K562 (cell line): ENCODE measurements around the gene ZNF124. TPM values are rescaled to one million over a fixed set of nuclear protein-coding genes. Genes with fewer than 3 reads are reported as not detected.

Source experiments
- E2F4 ChIP-seq: sonication (generic); formaldehyde crosslinking; IDR thresholded peaks from 2 replicates; pipeline ENCODE4 v1.8.0; 2022; ENCODE audit warnings: mild to moderate bottlenecking, low read depth, missing genetic modification reagents
- GTF2E2 ChIP-seq: fragments of 200-800 bp; sonication (Bioruptor generic); IDR thresholded peaks from 2 replicates; pipeline ENCODE4 v1.6.1; 2016; ENCODE audit warnings: missing genetic modification characterization, missing compliant biosample characterization
- HDAC1 ChIP-seq, 2 experiments: fragments of 450-650 bp; IDR thresholded peaks; 2 replicates each; pipeline ENCODE4 v1.6.1; 2016 to 2017; ENCODE audit warnings: inconsistent platforms in 1 of 2, mild to moderate bottlenecking in 1 of 2, moderate library complexity in 1 of 2
- HDGF ChIP-seq: fragments of 450-650 bp; IDR thresholded peaks from 2 replicates; pipeline ENCODE4 v1.6.1; 2016
- MAFG ChIP-seq: fragments of 450-650 bp; conservative IDR thresholded peaks from 2 replicates; pipeline ENCODE4 v1.6.1; 2016; ENCODE audit warnings: missing genetic modification characterization, missing compliant biosample characterization
- MECOM ChIP-seq: fragments of 250-450 bp; sonication (Bioruptor Pico); IDR thresholded peaks from 2 replicates; pipeline ENCODE4 v1.8.0; 2022; ENCODE audit warnings: inconsistent platforms
- MXD1 ChIP-seq: fragments of 250-450 bp; sonication (Bioruptor Pico); IDR thresholded peaks from 2 replicates; pipeline ENCODE4 v1.8.0; 2021; ENCODE audit warnings: borderline replicate concordance, mild to moderate bottlenecking, moderate library complexity; ENCODE audit not compliant: poor library complexity, severe bottlenecking
- NR2C1 ChIP-seq, 2 experiments: fragments of 450-650 bp; IDR thresholded peaks; 2 replicates each; pipeline ENCODE4 v1.6.1; 2017; ENCODE audit warnings: mild to moderate bottlenecking in 2 of 2, antibody characterized with exemption in 1 of 2, inconsistent platforms in 1 of 2, missing compliant biosample characterization in 1 of 2, missing genetic modification characterization in 1 of 2
- NR2C2 ChIP-seq, 2 experiments: fragments of 200-800 bp in 1 of 2; sonication (Bioruptor generic) in 1 of 2; sonication (generic) in 1 of 2; formaldehyde crosslinking in 1 of 2; IDR thresholded peaks; 2 replicates each; pipeline versions ENCODE4 v1.6.1 to v1.8.0; 2016 to 2022; ENCODE audit warnings: mild to moderate bottlenecking in 1 of 2, missing compliant biosample characterization in 1 of 2, missing genetic modification characterization in 1 of 2, missing genetic modification reagents in 1 of 2
- PML ChIP-seq: IDR thresholded peaks from 2 replicates; pipeline ENCODE4 v1.6.1; 2012; ENCODE audit warnings: low read length, inconsistent platforms
- RFX1 ChIP-seq: fragments of 450-650 bp; IDR thresholded peaks from 2 replicates; pipeline ENCODE4 v1.6.1; 2016; ENCODE audit warnings: mild to moderate bottlenecking, moderate library complexity
- RFX7 ChIP-seq: fragments of 250-450 bp; sonication (Bioruptor Pico); IDR thresholded peaks from 2 replicates; pipeline ENCODE4 v1.5.1; 2021; ENCODE audit warnings: mild to moderate bottlenecking
- SIN3B ChIP-seq: fragments of 450-650 bp; IDR thresholded peaks from 2 replicates; pipeline ENCODE4 v1.6.1; 2017; ENCODE audit warnings: low read depth, mild to moderate bottlenecking, moderate library complexity
- STAT5A ChIP-seq: IDR thresholded peaks from 2 replicates; pipeline ENCODE4 v1.6.1; 2012; ENCODE audit warnings: low read length, inconsistent platforms, borderline replicate concordance
- TSC22D4 ChIP-seq: fragments of 450-650 bp; IDR thresholded peaks from 2 replicates; pipeline ENCODE4 v1.6.1; 2016; ENCODE audit warnings: missing genetic modification characterization, missing biosample characterization, control low read depth
- ZBTB17 ChIP-seq: fragments of 450-650 bp; formaldehyde crosslinking; IDR thresholded peaks from 2 replicates; pipeline ENCODE4 v1.4.0; 2020; ENCODE audit warnings: mild to moderate bottlenecking
- ZFX ChIP-seq: sonication (generic); formaldehyde crosslinking; IDR thresholded peaks from 2 replicates; pipeline ENCODE4 v1.8.0; 2022; ENCODE audit warnings: mild to moderate bottlenecking, missing genetic modification reagents, moderate library complexity
- ZNF165 ChIP-seq: fragments of 250-450 bp; sonication (Bioruptor Pico); IDR thresholded peaks from 2 replicates; pipeline ENCODE4 v1.4.0; 2020; ENCODE audit warnings: borderline replicate concordance
- ZNF316 ChIP-seq: fragments of 450-650 bp; IDR thresholded peaks from 2 replicates; pipeline ENCODE4 v1.6.1; 2016
- ZNF431 ChIP-seq: sonication (generic); formaldehyde crosslinking; IDR thresholded peaks from 2 replicates; pipeline ENCODE4 v1.8.0; 2022; ENCODE audit warnings: mild to moderate bottlenecking, missing genetic modification reagents
- ZNF561 ChIP-seq: fragments of 450-650 bp; formaldehyde crosslinking; conservative IDR thresholded peaks from 2 replicates; pipeline ENCODE4 v1.4.0; 2020; ENCODE audit warnings: mild to moderate bottlenecking, moderate library complexity
- polyA plus RNA-seq, 8 experiments: library from polyadenylated mRNA; depleted of rRNA in 4 of 8; stranded (reverse) in 5 of 8; unstranded in 3 of 8; fragments of >200 nt; fragmentation: Nextera tagmentation in 2 of 8; fragmentation: Illumina TruSeq in 1 of 8; extraction: Ambion mirVana in 2 of 8; extraction: Trizol in 1 of 8; gene quantifications; 2 replicates each; pipeline versions ENCODE4 v1.2.1 to v1.2.3, GENCODE V29; 2011 to 2014; ENCODE audit warnings: inconsistent platforms in 1 of 8, missing spikeins in 1 of 8
- total RNA-seq, 7 experiments: library from RNA; depleted of rRNA in 6 of 7; stranded (reverse); fragments of >200 nt in 6 of 7; fragmentation: Illumina TruSeq in 2 of 7; extraction: Trizol in 2 of 7; gene quantifications; 2 replicates each; pipeline versions ENCODE4 v1.2.1 to v1.2.3, GENCODE V29; 2011 to 2021; ENCODE audit warnings: low replicate concordance in 1 of 7
- TF ChIP-seq, protein P1 (sequence below): fragments of 450-650 bp; formaldehyde crosslinking; conservative IDR thresholded peaks from 2 replicates; pipeline ENCODE4 v1.4.0; 2022; ENCODE audit warnings: mild to moderate bottlenecking, missing genetic modification characterization
- TF ChIP-seq, protein P2 (sequence below): IDR thresholded peaks from 3 replicates; pipeline ENCODE4 v1.6.1; 2011; ENCODE audit warnings: borderline replicate concordance, mild to moderate bottlenecking, moderate library complexity; ENCODE audit not compliant: insufficient read length; ENCODE audit errors: extremely low read depth

Gene ZNF124
- total and polyA plus RNA-seq, 9 of the 15 experiments (the other 6 are each of a cell fraction or from before 2014, with no cell fraction given), result 7.6 to 71.5 (median 20.2) TPM

GRCh38 chr1:247111700-247112478, 59.9 kb downstream of the ZNF124 start (continued):
- TF ChIP-seq, protein P1, sequence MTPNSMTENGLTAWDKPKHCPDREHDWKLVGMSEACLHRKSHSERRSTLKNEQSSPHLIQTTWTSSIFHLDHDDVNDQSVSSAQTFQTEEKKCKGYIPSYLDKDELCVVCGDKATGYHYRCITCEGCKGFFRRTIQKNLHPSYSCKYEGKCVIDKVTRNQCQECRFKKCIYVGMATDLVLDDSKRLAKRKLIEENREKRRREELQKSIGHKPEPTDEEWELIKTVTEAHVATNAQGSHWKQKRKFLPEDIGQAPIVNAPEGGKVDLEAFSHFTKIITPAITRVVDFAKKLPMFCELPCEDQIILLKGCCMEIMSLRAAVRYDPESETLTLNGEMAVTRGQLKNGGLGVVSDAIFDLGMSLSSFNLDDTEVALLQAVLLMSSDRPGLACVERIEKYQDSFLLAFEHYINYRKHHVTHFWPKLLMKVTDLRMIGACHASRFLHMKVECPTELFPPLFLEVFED (CRISPR knock-in tag), result no peak
- no peak for TF ChIP-seq E2F4 (CRISPR knock-in tag)
- TF ChIP-seq PML, result no peak; the same call in 1 of the 2 replicates
- no peak for TF ChIP-seq NR2C1 (IDR thresholded peaks at IDR 0.05)
- TF ChIP-seq NR2C1 (tag; IDR thresholded peaks at IDR 0.05), result no peak
- TF ChIP-seq ZNF431 (CRISPR knock-in tag), result 0 out of 2 replicates have a peak, but pooled peaks have one; percentile 22
- TF ChIP-seq RFX7 (CRISPR knock-in tag), result no peak
- TF ChIP-seq HDAC1 (IDR thresholded peaks at IDR 0.05), result peak in 1 of 2 experiments; percentile 77; a peak in 1 of 4 replicates
- TF ChIP-seq ZNF165, result no peak
- TF ChIP-seq GTF2E2 (tag), result 0 out of 2 replicates have a peak, but pooled peaks have one; percentile 12
- TF ChIP-seq TSC22D4, result no peak
- TF ChIP-seq ZNF561 (CRISPR knock-in tag), result no peak
- no peak for TF ChIP-seq HDGF
- TF ChIP-seq NR2C2 (CRISPR knock-in tag; IDR thresholded peaks at IDR 0.05), result no peak
- peak; percentile 44; the same call in 1 of the 2 replicates for TF ChIP-seq NR2C2 (tag; IDR thresholded peaks at IDR 0.05)
- no peak for TF ChIP-seq MXD1 (CRISPR knock-in tag)
- TF ChIP-seq MECOM (CRISPR knock-in tag), result no peak
- no peak for TF ChIP-seq RFX1
- TF ChIP-seq ZFX, result peak; percentile 87
- TF ChIP-seq ZBTB17 (CRISPR knock-in tag), result no peak
- TF ChIP-seq ZNF316, result no peak
- no peak for TF ChIP-seq MAFG
- 0 out of 2 replicates have a peak, but pooled peaks have one; percentile 47 for TF ChIP-seq SIN3B
- no peak for TF ChIP-seq STAT5A
- TF ChIP-seq, protein P2, sequence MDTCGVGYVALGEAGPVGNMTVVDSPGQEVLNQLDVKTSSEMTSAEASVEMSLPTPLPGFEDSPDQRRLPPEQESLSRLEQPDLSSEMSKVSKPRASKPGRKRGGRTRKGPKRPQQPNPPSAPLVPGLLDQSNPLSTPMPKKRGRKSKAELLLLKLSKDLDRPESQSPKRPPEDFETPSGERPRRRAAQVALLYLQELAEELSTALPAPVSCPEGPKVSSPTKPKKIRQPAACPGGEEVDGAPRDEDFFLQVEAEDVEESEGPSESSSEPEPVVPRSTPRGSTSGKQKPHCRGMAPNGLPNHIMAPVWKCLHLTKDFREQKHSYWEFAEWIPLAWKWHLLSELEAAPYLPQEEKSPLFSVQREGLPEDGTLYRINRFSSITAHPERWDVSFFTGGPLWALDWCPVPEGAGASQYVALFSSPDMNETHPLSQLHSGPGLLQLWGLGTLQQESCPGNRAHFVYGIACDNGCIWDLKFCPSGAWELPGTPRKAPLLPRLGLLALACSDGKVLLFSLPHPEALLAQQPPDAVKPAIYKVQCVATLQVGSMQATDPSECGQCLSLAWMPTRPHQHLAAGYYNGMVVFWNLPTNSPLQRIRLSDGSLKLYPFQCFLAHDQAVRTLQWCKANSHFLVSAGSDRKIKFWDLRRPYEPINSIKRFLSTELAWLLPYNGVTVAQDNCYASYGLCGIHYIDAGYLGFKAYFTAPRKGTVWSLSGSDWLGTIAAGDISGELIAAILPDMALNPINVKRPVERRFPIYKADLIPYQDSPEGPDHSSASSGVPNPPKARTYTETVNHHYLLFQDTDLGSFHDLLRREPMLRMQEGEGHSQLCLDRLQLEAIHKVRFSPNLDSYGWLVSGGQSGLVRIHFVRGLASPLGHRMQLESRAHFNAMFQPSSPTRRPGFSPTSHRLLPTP, result no peak
